ENCODE results near the gene CD180.

CD180 gene

GRCh38 chr5:67211926-67212325 lies 15.3 kb upstream of the CD180 start:
- DNase-seq (ENCODE audit: low read depth) = no peak

DNA sequence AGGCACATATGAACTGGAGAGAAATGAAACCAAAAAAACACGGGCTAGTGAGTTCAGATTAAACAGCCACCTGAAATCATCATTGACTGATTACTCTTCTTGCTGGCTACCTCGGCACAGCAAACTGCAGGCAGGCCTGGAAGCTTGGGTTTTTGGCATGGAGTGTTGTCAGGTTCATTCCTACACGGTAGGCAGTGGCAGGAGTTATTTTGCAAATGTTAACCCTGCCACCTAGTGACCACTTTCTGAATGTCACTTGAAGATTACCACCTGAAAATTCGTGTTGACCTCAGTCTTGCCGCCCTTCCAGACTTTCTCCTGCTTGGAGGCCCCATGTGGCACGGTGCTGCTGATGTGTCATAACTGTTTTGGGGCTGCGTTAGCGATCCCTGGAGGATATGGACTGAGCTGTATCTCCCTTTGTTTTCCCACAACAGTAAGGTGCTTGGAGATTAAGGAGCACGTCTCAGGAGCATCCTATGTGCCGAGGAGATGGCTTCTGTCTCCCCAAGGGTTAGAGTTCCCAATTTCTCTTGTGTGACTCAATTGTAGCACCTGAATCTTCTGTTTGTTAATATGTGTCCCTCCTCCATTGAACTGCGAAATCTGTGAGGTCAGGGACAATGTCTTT lies 12.7 kb upstream of the CD180 start:
- DNase-seq (ENCODE audit: low read depth) = no peak

DNA sequence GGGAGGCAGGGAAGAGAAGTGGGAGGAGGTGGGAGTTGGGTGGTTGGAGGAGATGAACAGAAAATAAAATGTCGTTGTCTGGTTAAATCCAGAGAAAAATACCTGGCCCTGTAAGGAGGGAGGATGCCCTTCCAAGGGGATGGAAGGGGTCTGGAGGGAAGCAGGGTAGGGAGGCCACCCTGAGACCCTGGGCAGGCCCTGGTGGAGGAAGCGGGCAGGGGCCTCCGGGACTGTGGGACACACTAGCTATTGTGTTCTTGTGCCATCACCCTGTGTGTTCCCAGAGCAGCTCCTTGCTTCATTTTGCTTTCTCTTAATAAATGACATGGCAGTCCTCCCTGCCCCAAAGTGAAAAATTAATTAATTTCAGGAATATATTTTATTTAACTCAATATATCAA lies 11.8 kb upstream of the CD180 start:
- DNase-seq (ENCODE audit: low read depth) = no peak

- DNase-seq (ENCODE audit: low read depth) = peak; percentile 50
Observed at GRCh38 chr5:67206929-67207328, 10.3 kb upstream of the CD180 start.

DNA sequence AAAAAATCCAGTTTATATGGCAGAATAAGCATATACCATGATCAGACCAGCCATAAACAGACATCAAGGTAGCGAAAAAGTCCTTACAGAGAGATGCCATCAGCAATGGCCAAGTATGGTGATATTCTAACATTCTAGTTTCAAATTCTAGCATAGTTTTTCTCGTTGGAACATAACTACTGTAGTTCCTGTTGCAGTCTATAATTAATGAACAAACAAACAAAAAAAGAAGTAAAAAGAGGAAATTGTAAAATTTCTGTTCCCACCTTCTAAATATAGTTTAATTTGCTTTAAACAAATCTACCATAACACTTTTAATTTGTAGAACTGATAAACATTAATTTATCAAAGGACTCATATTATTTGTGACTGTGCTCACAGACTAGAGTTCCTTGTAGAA lies 9.9 kb upstream of the CD180 start:
- no peak for DNase-seq (ENCODE audit: low read depth)

DNA sequence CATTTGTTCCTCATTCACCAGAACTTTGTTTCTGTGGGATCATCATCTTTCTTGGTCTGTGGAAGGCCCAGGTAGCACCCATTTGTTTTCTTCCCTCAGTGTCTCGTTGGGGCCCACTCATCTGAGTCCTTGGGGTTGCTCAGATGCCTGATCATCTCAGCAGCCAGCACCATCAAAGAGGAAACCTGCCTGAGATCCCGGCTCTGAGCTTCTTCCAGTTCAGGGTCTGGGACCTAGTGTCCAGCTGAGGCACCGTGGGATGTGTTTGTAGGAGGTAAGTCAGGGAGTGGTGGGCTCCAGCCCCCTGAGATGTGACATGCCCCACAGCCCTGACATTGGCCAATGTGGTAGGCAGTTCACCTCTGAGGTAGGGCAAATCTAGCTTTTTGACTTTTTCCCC lies 9.4 kb upstream of the CD180 start:
- no peak for DNase-seq (ENCODE audit: low read depth)

DNA sequence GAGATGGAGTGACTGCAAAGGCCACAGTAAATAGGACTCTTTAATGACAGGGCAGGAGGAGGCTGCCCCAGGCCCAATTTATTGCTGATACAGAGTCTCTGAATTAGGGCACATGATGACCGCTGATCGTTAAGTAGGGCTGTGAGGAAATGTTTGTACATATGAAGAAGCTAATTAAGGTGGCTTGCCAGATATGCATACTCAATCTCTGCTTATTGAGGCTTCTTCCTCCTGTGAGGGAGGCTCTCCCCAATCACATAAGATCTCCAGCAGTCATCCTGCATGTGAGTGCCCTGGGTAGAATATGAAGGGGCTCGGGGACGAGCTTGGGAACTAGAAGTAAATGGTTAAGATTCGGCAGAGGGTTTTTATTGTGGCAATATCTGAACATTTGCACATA lies 8.2 kb upstream of the CD180 start:
- no peak for DNase-seq (ENCODE audit: low read depth)

- no peak for DNase-seq (ENCODE audit: low read depth)
Observed at GRCh38 chr5:67203701-67204074, 7.1 kb upstream of the CD180 start.

GRCh38 chr5:67202828-67203227 lies 6.2 kb upstream of the CD180 start:
- no peak for DNase-seq (ENCODE audit: low read depth)

DNA sequence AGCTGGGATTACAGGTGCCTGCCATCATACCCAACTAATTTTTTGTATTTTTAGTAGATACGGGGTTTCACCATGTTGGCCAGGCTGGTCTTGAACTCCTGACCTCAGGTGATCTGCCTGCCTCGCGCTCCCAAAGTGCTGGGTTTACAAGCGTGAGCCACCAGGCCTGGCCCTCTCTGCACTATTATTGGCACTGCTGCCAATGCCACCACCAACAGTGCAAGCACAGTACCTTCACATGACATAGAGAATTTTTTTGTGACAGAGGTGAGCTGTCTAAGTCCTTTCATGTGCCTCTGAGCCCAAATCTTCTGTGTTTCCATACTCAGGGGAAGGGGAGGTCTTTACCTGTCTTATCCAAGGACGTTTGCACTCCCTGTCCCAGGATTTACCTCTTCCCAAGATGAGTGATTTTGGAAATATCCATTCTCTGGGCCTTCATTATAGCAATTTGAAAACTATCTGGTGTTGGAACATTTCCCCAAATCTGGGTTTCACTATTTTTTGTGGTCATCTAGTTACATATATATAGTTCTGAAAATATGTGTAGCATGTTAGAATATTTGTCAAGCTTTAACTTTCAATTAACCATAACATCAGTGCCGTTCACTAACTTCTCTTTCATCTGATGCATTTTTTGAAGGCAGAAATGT lies 5.4 kb upstream of the CD180 start:
- DNase-seq (ENCODE audit: low read depth) = no peak

- no peak for DNase-seq (ENCODE audit: low read depth)
Observed at GRCh38 chr5:67200809-67201562, 4.4 kb upstream of the CD180 start.

DNA sequence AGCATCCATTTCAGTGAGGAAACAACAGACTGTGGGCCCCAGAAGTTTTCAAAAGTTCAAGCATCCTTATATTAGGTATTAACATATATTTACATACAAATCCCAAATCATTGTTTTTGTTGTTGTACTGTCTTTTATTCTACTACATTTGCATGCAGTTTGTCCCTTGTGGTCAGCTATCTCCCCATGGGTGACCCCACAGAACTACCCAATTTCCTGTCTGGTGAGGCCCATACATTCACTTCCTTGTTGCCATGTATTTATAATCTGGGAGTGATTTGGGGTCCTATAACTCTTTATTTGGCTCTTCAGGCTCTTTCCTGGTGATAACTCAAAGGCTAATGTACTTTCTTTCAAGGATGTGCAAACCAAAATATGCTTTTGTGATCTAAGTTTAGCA lies 3.3 kb upstream of the CD180 start:
- DNase-seq (ENCODE audit: low read depth) = no peak

DNA sequence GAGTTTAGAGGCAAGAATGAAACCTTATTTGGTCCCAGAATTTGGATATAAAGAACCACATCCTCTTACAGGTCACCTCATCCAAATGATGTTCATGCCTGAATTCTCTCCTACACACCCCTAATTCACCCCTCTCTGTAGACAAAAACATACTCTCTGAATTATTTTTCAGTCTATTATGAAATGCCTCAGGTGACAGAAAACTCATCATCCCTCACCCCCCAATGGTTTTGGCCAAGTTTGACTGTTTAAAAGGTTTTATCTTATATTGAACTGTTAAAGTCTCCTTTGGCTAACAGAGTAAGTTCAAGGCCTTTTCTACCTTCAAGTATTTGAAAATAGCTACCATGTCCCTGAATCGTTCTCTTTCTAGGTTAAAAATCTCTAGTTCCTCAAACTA lies 2.3 kb upstream of the CD180 start:
- DNase-seq (ENCODE audit: low read depth) = no peak

GRCh38 chr5:67197536-67197935 lies 937 bp upstream of the CD180 start:
- no peak for DNase-seq (ENCODE audit: low read depth)

DNA sequence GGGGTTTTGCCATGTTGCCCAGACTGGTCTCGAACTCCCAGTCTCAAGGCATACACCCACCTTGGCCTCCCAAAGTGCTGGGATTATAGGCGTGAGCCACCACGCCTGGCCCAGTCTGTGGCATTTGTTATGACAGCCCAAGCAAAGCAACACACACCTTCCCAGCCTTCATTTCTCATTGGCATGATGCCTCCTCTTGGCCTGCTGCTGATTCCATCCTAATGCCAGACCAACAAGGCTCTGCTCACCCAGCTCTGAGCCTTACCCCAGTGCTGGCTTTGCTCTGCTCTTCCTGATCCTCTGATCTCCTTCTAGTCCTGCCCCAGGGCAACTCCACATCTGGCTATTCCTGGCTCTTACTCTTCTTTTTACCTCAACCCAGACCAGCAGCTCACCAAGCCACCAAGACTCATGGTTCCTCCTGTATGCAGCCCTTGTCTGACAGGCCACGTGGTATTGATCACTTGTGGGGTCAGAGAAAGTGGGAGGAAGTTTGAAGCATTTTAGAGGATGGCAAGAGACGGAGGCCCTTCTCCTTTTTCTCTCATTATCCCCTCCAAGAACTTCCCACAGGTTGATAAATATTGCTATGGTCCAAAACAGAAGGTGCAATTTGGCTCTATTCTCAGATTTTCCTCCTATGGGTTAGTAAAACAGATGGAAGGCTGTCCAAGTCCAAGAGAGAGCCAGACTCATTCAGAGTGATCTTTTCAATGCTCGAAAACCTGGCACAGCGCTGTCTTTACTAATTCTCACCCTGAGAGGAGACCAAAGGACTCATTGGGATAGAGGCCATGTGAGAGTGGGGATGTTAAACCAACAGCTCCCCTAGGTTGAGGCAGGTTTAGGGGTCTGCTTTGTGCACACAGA lies 958 bp downstream of the CD180 start:
- no peak for DNase-seq (ENCODE audit: low read depth)

GRCh38 chr5:67194166-67194565 lies 2.4 kb downstream of the CD180 start:
- DNase-seq (ENCODE audit: low read depth) = no peak

GRCh38 chr5:67193439-67193807 lies 3.2 kb downstream of the CD180 start:
- DNase-seq (ENCODE audit: low read depth) = no peak

GRCh38 chr5:67192719-67193438 lies 3.7 kb downstream of the CD180 start:
- DNase-seq (ENCODE audit: low read depth) = no peak

GRCh38 chr5:67190861-67191260 lies 5.7 kb downstream of the CD180 start:
- DNase-seq (ENCODE audit: low read depth) = no peak

DNA sequence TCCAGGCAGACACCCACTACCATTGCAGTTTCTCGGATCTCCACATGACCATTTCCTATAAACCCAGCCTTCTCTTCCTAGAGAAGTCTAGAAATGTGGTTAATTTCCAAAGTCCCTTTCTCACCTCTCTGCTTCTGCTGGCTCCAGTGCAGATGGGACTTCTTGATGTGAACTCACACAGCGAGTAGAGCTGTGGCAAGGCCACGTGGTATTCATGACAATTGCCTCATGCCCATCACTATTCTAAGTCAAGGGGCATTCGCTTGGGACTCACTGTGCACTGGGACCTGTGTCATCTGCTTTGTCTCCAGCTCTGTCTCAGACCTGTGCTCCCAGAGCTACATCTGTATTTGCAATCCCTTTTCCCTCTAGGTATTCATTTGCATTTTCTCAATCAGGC lies 6.2 kb downstream of the CD180 start:
- no peak for DNase-seq (ENCODE audit: low read depth)

- no peak for DNase-seq (ENCODE audit: low read depth)
Observed at GRCh38 chr5:67189931-67190330, 6.7 kb downstream of the CD180 start.

GRCh38 chr5:67189079-67189354 lies 7.6 kb downstream of the CD180 start:
- no peak for DNase-seq (ENCODE audit: low read depth)
